Esophagus (tissue), 2 donors: ENCODE results near the gene HAUS3. TPM values are rescaled to one million over a fixed set of nuclear protein-coding genes. Genes with fewer than 3 reads are reported as not detected.

Source experiments
- H3K27ac ChIP-seq, 2 donors: one replicate each; pipeline ENCODE4 v1.5.1; 2013; ENCODE audit warnings: low read depth in 2 of 2, mild to moderate bottlenecking in 2 of 2, inconsistent platforms in 1 of 2, low read length in 1 of 2, moderate library complexity in 1 of 2
- H3K27me3 ChIP-seq, 2 donors: one replicate each; pipeline ENCODE4 v1.6.1; 2013; ENCODE audit warnings: low read length in 2 of 2, control low read depth in 1 of 2, mild to moderate bottlenecking in 1 of 2; ENCODE audit not compliant: insufficient read depth in 2 of 2, control insufficient read depth in 1 of 2
- H3K36me3 ChIP-seq, 2 donors: one replicate each; pipeline ENCODE4 v1.6.1; 2013; ENCODE audit warnings: low read length in 1 of 2; ENCODE audit not compliant: control insufficient read depth in 2 of 2, insufficient read depth in 2 of 2
- H3K4me1 ChIP-seq, 2 donors: one replicate each; pipeline ENCODE4 v1.6.1; 2013; ENCODE audit warnings: low read length in 1 of 2; ENCODE audit not compliant: control insufficient read depth in 2 of 2, insufficient read depth in 2 of 2
- H3K4me3 ChIP-seq, 2 donors: one replicate each; pipeline ENCODE4 v1.5.1; 2013; ENCODE audit warnings: low read length in 2 of 2, mild to moderate bottlenecking in 2 of 2, low read depth in 1 of 2, moderate library complexity in 1 of 2
- H3K9me3 ChIP-seq, 2 donors: one replicate each; pipeline ENCODE4 v1.6.1; 2013; ENCODE audit warnings: mild to moderate bottlenecking in 2 of 2, low read depth in 1 of 2, low read length in 1 of 2, moderate library complexity in 1 of 2; ENCODE audit not compliant: control insufficient read depth in 2 of 2, insufficient read depth in 1 of 2
- WGBS, 2 donors: extraction: QIAGEN DNeasy Blood & Tissue Kit; methylation state at CpG; one replicate each; pipeline ENCODE4 v1.1.7; 2013; 5-methylcytosine and 5-hydroxymethylcytosine counted together
- polyA plus RNA-seq, 2 donors: library from polyadenylated mRNA; stranded (reverse); fragments of 200-250 nt; gene quantifications; one replicate each; pipeline ENCODE4 v1.2.3, GENCODE V29; 2013
- donor health status: healthy with polysubstance abuse.
- donor health status: Bipolar disorder and iron deficiency.

Gene HAUS3
- polyA plus RNA-seq, 2 donors, result 5.0 to 8.1 TPM

- H3K36me3 ChIP-seq, result no peaks in the 10 kb centered on the region
- no peak overlapping the region for H3K27ac ChIP-seq
- no peak overlapping the region for H3K4me3 ChIP-seq
- 76 to 83% methylated on average over 7 of the region's 7 CpGs for WGBS, 2 donors
- no peaks in the 10 kb centered on the region for H3K27me3 ChIP-seq
- no peaks in the 10 kb centered on the region for H3K4me1 ChIP-seq
- no peaks in the 10 kb centered on the region for H3K9me3 ChIP-seq
These were observed 48.6 kb downstream of the HAUS3 start for GRCh38 chr4:2193326-2193725.

GRCh38 chr4:2186865-2187172 is 55.1 kb downstream of the HAUS3 start:
- Histone ChIP-seq H3K9me3 (no peaks in the 10 kb centered on the region), H3K4me3 (no peak overlapping the region), H3K27me3 (no peaks in the 10 kb centered on the region), H3K36me3 (no peaks in the 10 kb centered on the region), H3K27ac (no peak overlapping the region), H3K4me1 (no peaks in the 10 kb centered on the region)

- H3K4me3 ChIP-seq, result no peak overlapping the region
- no peaks in the 10 kb centered on the region for H3K27me3 ChIP-seq
- H3K9me3 ChIP-seq, result no peaks in the 10 kb centered on the region
- no peak overlapping the region for H3K27ac ChIP-seq
- H3K4me1 ChIP-seq, result no peaks in the 10 kb centered on the region
- H3K36me3 ChIP-seq, result no peaks in the 10 kb centered on the region
- WGBS, 2 donors, result 55 to 57% methylated on average over 9 of the region's 9 CpGs
These were observed 55.6 kb downstream of the HAUS3 start for GRCh38 chr4:2186133-2186864.

GRCh38 chr4:2183394-2183793 is 58.5 kb downstream of the HAUS3 start:
- Histone ChIP-seq H3K9me3 (no peaks in the 10 kb centered on the region), H3K4me1 (no peaks in the 10 kb centered on the region), H3K36me3 (no peaks in the 10 kb centered on the region), H3K27ac (no peak overlapping the region), H3K4me3 (no peak overlapping the region), H3K27me3 (no peaks in the 10 kb centered on the region)

- Histone ChIP-seq H3K9me3 (no peaks in the 10 kb centered on the region), H3K36me3 (no peaks in the 10 kb centered on the region), H3K4me3 (no peak overlapping the region), H3K27ac (no peak overlapping the region), H3K27me3 (no peaks in the 10 kb centered on the region), H3K4me1 (no peaks in the 10 kb centered on the region)
- WGBS, 2 donors, result 82 to 85% methylated on average over 3 of the region's 3 CpGs
These were observed 58.9 kb downstream of the HAUS3 start for GRCh38 chr4:2182994-2183393.

- no peak overlapping the region for H3K27ac ChIP-seq
- H3K36me3 ChIP-seq, result no peaks in the 10 kb centered on the region
- no peaks in the 10 kb centered on the region for H3K9me3 ChIP-seq
- no peaks in the 10 kb centered on the region for H3K27me3 ChIP-seq
- 96 to 97% methylated on average over 2 of the region's 2 CpGs for WGBS, 2 donors
- H3K4me3 ChIP-seq, result no peak overlapping the region
- no peaks in the 10 kb centered on the region for H3K4me1 ChIP-seq
These were observed 61.5 kb downstream of the HAUS3 start for GRCh38 chr4:2180410-2180809.

- no peaks in the 10 kb centered on the region for H3K36me3 ChIP-seq
- WGBS, 2 donors, result 85 to 86% methylated on average over 7 of the region's 7 CpGs
These were observed 62.2 kb downstream of the HAUS3 start for GRCh38 chr4:2179717-2180116.

GRCh38 chr4:2178986-2179385 is 62.9 kb downstream of the HAUS3 start:
- 92 to 97% methylated on average over 1 of the region's 1 CpG for WGBS, 2 donors

More at GRCh38 chr4:2179717-2180116, 62.2 kb downstream of the HAUS3 start:
- H3K4me3 ChIP-seq, result no peak overlapping the region
- no peaks in the 10 kb centered on the region for H3K9me3 ChIP-seq
- no peaks in the 10 kb centered on the region for H3K27me3 ChIP-seq
- no peak overlapping the region for H3K27ac ChIP-seq
- H3K4me1 ChIP-seq, result no peaks in the 10 kb centered on the region

More at GRCh38 chr4:2178986-2179385, 62.9 kb downstream of the HAUS3 start:
- Histone ChIP-seq H3K4me3 (no peak overlapping the region), H3K4me1 (no peaks in the 10 kb centered on the region), H3K9me3 (no peaks in the 10 kb centered on the region), H3K36me3 (no peaks in the 10 kb centered on the region), H3K27ac (no peak overlapping the region), H3K27me3 (no peaks in the 10 kb centered on the region)

Other genes with a start within 250 kb of the HAUS3 start
- 10 to 100 TPM; 27.1 to 35.4 TPM for gene NELFA, start 233.1 kb downstream of the HAUS3 start, polyA plus RNA-seq
- gene NAT8L, start 182.8 kb downstream of the HAUS3 start, polyA plus RNA-seq, result under 1 TPM in 1 of 2 donors, not detected in 1; 0.02 TPM
- under 1 TPM; 0.59 to 0.81 TPM for gene POLN, start within 50 bp of the HAUS3 start, polyA plus RNA-seq
- gene MXD4, start 20.0 kb upstream of the HAUS3 start, polyA plus RNA-seq, result 10 to 100 TPM; 14.5 to 27.2 TPM
- 1 to 10 TPM; 5.2 to 5.4 TPM for gene ZFYVE28, start 176.5 kb upstream of the HAUS3 start, polyA plus RNA-seq
- under 1 TPM; 0.04 to 0.07 TPM for gene CFAP99, start 176.8 kb upstream of the HAUS3 start, polyA plus RNA-seq
- 10 to 100 TPM; 14.3 to 18.3 TPM for gene RNF4, start 227.0 kb upstream of the HAUS3 start, polyA plus RNA-seq